ENCODE measurements around the gene MLXIP. TPM values are rescaled to one million over a fixed set of nuclear protein-coding genes. Genes with fewer than 3 reads are reported as not detected.
A peak's percentile ranks its signal among the peaks of the same experiment; 100 is the strongest.

MLXIP gene
- polyA plus RNA-seq, 4 donors, result 8.5 to 55.0 (median 30.5) TPM

DNA sequence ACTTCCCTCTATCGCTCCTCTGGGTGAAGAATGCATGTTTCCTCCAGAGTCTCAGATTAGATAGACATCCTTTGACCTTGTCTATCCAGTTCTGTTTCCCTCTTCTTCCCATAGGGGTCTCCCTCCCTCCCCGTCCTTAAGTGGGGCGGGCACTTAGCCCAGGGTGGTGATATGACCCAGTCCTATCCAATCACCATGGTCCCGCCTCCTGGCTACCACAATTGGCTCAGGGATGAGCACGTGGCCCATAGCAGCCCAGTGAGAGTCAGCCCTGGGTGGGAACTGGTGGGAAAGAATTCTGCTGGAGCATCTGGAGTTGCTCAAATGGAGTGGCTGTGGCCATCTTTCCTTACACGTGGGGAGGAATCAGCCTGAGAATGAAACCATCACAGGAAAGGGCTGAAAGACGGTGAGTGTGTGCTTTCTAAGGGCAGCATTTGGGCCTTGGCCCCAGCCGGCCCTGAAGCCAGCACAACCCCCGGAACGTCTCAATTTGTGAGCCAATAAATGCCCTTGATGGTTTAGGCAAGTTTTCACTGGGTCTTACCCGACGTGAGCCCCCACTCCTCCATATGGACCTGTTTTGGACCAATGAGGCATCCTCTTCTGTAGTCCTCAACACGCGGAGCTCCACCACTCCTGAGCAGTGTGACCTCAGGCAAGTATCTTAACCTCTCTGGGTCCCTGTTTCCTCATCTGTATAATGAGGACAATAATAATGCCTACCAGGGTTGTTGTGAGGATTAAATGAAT lies 14.4 kb upstream of the MLXIP start:
- FAIRE-seq, result no peak
- peak; percentile 68 to 91 for DNase-seq
- WGBS, 3 donors, result 54 to 69% (median 61%) methylated on average over 14 of the region's 14 CpGs
- Histone ChIP-seq H3K27ac (ENCODE audit: low read depth in 1 of 3, low read length in 2 of 3) (peak overlapping the region; percentile 6 to 95 (median 82)), H3K36me3 (ENCODE audit: control insufficient read depth in 3 of 3, insufficient read depth in 2 of 3, low read depth in 1 of 3, low read length in 3 of 3) (peaks cover 0 to 30% (median 0%) of the 10 kb centered on the region in 3 donors), H3K4me1 (ENCODE audit: control insufficient read depth in 3 of 3, insufficient read depth in 2 of 3, low read depth in 1 of 3, low read length in 2 of 3) (peaks cover 0 to 40% (median 17%) of the 10 kb centered on the region in 3 donors), H3K9me3 (ENCODE audit: control insufficient read depth in 2 of 2, insufficient read depth in 1 of 2, low read depth in 1 of 2, low read length in 1 of 2) (no peaks in the 10 kb centered on the region), H3K4me3 (ENCODE audit: low read depth in 1 of 3, low read length in 3 of 3) (no peak overlapping the region), H3K27me3 (ENCODE audit: control insufficient read depth in 3 of 3, insufficient read depth in 3 of 3, low read length in 3 of 3) (no peaks in the 10 kb centered on the region)

DNA sequence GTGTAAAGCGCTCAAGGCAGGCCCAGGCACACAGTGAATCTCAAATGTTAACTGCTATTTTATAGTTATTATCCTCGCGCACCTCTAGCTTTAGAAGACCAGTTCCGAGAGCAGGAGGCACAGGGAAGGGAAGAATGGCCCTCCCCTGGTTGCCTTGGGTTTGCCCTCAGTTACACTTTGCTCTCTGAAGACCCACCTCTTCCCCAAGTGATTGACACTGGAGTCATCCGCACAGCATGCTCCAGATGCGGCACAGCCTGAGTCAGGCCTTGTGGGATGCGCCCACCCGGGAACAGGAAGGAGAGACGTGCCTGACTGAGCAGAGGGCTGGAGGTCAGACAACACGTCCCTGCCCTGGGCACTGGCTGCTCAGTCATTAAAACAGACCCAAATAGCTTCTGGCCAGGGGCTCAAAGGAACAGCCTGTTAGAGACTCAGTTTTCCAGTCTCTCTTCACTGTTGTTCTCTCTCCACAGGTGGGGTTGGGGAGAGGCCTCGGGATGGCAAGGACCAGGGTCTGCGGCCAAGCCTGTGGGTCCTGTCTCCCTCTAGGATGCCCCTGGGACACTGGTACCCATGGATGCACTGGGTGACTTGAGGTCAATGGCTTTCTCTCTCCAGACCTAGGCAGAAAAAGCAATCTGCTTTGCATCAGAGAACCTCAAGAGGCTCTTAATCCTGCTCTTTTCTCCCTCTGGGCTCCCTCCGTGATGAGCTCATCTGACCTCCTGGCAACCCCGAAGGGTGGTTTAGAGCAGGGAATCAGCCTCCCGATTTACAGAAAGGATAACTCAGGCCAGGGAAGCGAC lies 13.6 kb upstream of the MLXIP start:
- peaks cover 0 to 24% (median 0%) of the 10 kb centered on the region in 3 donors for H3K36me3 ChIP-seq (ENCODE audit: control insufficient read depth in 3 of 3, insufficient read depth in 2 of 3, low read depth in 1 of 3, low read length in 3 of 3)
- no peaks in the 10 kb centered on the region for H3K27me3 ChIP-seq (ENCODE audit: control insufficient read depth in 3 of 3, insufficient read depth in 3 of 3, low read length in 3 of 3)
- FAIRE-seq (no peak), DNase-seq (peak in 1 of 2 donors; percentile 26)
- 72 to 86% (median 84%) methylated on average over 16 of the region's 16 CpGs for WGBS, 3 donors
- no peak overlapping the region for H3K4me3 ChIP-seq (ENCODE audit: low read depth in 1 of 3, low read length in 3 of 3)
- H3K9me3 ChIP-seq (ENCODE audit: control insufficient read depth in 2 of 2, insufficient read depth in 1 of 2, low read depth in 1 of 2, low read length in 1 of 2), result no peaks in the 10 kb centered on the region
- H3K4me1 ChIP-seq (ENCODE audit: control insufficient read depth in 3 of 3, insufficient read depth in 2 of 3, low read depth in 1 of 3, low read length in 2 of 3), result peaks cover 0 to 40% (median 17%) of the 10 kb centered on the region in 3 donors
- peak overlapping the region in 2 of 3 donors; percentile 82 to 95 for H3K27ac ChIP-seq (ENCODE audit: low read depth in 1 of 3, low read length in 2 of 3)

DNA sequence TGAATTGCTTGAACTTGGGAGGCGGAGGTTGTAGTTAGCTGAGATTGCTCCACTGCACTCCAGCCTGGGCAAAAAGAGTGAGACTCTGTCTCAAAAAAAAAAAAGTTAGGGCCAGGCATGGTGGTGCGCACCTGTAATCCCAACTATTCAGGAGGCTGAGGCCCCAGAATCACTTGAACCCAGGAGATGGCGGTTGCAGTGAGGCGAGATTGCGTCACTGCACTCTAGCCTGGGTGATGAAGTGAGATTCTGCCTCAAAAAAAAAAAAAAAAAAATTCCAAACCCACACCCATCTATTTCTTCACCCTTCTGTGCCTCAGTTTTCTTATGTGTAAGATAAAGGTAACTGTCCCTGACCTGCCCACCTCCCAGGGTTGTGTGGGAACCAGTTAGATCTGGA lies 11.0 kb upstream of the MLXIP start:
- H3K4me3 ChIP-seq (ENCODE audit: low read depth in 1 of 3, low read length in 3 of 3), result no peak overlapping the region
- H3K27me3 ChIP-seq (ENCODE audit: control insufficient read depth in 3 of 3, insufficient read depth in 3 of 3, low read length in 3 of 3), result no peaks in the 10 kb centered on the region
- H3K27ac ChIP-seq (ENCODE audit: low read depth in 1 of 3, low read length in 2 of 3), result peak overlapping the region in 2 of 3 donors; percentile 20 to 64
- 95 to 96% (median 95%) methylated on average over 5 of the region's 5 CpGs for WGBS, 3 donors
- no peaks in the 10 kb centered on the region for H3K9me3 ChIP-seq (ENCODE audit: control insufficient read depth in 2 of 2, insufficient read depth in 1 of 2, low read depth in 1 of 2, low read length in 1 of 2)
- peaks cover 0 to 9% (median 0%) of the 10 kb centered on the region in 3 donors for H3K36me3 ChIP-seq (ENCODE audit: control insufficient read depth in 3 of 3, insufficient read depth in 2 of 3, low read depth in 1 of 3, low read length in 3 of 3)
- peaks cover 0 to 30% (median 12%) of the 10 kb centered on the region in 3 donors for H3K4me1 ChIP-seq (ENCODE audit: control insufficient read depth in 3 of 3, insufficient read depth in 2 of 3, low read depth in 1 of 3, low read length in 2 of 3)
- FAIRE-seq, result no peak
- no peak for DNase-seq

DNA sequence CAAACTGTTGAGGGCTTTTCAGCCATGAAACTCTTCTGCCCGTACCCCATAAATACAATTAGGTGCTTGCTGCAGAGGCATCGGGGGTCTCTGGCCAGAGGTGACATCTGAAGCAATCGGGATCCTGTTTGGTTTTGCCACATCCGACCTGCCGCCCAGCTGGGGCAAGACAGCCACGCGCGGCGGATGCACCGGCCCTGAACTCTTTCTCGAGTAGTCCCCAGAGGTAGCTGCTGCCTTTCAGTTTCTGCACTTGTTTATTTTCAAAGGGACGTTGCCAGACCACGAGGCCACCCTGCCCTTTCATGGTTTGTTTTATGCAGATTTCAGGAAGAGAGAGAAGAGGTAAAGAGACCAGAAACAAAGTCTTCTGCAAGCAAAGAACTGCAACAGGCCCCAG lies 10.6 kb upstream of the MLXIP start:
- no peak for DNase-seq
- WGBS, 3 donors, result 30 to 62% (median 31%) methylated on average over 13 of the region's 13 CpGs

DNA sequence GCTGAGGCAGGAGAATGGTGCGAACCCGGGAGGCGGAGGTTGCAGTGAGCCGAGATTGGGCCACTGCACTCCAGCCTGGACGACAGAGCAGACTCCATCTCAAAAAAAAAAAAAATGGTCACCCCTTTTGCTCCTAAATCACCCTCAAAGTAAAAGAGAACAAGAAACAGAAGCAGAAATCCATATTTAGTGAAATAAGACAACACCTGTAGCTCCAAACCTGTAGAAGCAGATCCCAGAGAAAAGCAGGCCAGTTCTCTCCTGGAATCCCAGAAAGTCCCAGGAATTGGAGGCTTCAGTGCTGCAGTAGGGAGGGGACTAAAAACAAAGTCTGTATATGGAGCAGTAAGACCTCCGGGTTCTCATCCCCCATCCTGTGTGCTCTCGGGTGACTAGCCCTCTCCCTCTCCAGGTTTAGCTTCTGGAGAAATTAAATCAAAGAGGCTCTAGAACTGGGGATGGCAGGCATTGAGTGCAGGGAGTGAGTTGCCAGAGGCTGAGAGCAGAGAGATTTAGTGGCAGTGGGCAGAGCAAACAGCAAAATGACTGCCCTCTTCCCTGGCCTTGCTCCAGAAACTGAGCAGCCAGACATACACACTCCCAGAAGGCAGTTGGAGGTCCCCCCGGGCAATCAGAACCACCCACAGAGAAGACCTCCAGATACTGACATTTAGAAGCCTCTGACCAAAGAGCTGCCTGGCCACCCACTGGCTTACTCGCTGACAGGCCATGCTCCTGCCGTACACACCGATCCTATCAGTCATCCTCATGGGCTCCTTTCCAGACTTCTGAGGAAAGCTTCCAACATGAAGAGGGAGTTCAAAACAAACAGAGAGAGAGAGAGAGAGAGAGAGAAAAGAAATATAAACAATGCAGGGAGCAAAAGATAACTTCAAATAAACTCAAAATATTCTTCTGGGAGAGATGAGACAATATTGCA lies 6.3 kb upstream of the MLXIP start:
- DNase-seq (no peak), FAIRE-seq (no peak)
- Histone ChIP-seq H3K9me3 (ENCODE audit: control insufficient read depth in 2 of 2, insufficient read depth in 1 of 2, low read depth in 1 of 2, low read length in 1 of 2) (no peaks in the 10 kb centered on the region), H3K4me1 (ENCODE audit: control insufficient read depth in 3 of 3, insufficient read depth in 2 of 3, low read depth in 1 of 3, low read length in 2 of 3) (peaks cover 0 to 10% (median 0%) of the 10 kb centered on the region in 3 donors), H3K4me3 (ENCODE audit: low read depth in 1 of 3, low read length in 3 of 3) (no peak overlapping the region), H3K27ac (ENCODE audit: low read depth in 1 of 3, low read length in 2 of 3) (peak overlapping the region in 2 of 3 donors; percentile 38 to 68), H3K27me3 (ENCODE audit: control insufficient read depth in 3 of 3, insufficient read depth in 3 of 3, low read length in 3 of 3) (no peaks in the 10 kb centered on the region), H3K36me3 (ENCODE audit: control insufficient read depth in 3 of 3, insufficient read depth in 2 of 3, low read depth in 1 of 3, low read length in 3 of 3) (peaks cover 0 to 9% (median 0%) of the 10 kb centered on the region in 3 donors)
- WGBS, 3 donors, result 59 to 61% (median 60%) methylated on average over 11 of the region's 11 CpGs

More for the DNA sequence above, 10.6 kb upstream of the MLXIP start:
- Histone ChIP-seq H3K27me3 (ENCODE audit: control insufficient read depth in 3 of 3, insufficient read depth in 3 of 3, low read length in 3 of 3) (no peaks in the 10 kb centered on the region), H3K4me3 (ENCODE audit: low read depth in 1 of 3, low read length in 3 of 3) (no peak overlapping the region), H3K36me3 (ENCODE audit: control insufficient read depth in 3 of 3, insufficient read depth in 2 of 3, low read depth in 1 of 3, low read length in 3 of 3) (peaks cover 0 to 9% (median 0%) of the 10 kb centered on the region in 3 donors), H3K27ac (ENCODE audit: low read depth in 1 of 3, low read length in 2 of 3) (peak overlapping the region in 2 of 3 donors; percentile 20 to 64), H3K9me3 (ENCODE audit: control insufficient read depth in 2 of 2, insufficient read depth in 1 of 2, low read depth in 1 of 2, low read length in 1 of 2) (no peaks in the 10 kb centered on the region), H3K4me1 (ENCODE audit: control insufficient read depth in 3 of 3, insufficient read depth in 2 of 3, low read depth in 1 of 3, low read length in 2 of 3) (peaks cover 0 to 26% (median 8%) of the 10 kb centered on the region in 3 donors)
- no peak for FAIRE-seq

DNA sequence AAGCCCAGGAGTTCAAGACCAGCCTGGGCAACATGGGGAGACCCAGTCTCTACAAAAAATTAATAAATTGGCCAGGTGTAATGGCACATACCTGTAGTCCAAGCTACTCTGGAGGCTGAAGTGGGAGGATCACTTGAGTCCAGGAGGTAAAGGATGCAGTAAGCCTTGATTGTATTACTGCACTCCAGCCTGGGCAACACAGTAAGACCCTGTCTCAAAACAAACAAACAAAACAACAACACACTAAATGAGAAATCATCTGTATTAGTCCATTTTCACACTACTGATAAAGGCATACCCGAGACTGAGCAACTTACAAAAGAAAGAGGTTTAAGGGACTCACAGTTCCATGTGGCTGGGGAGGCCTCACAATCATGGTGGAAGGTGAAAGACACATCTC lies 4.7 kb upstream of the MLXIP start:
- H3K27ac ChIP-seq (ENCODE audit: low read depth in 1 of 3, low read length in 2 of 3), result no peak overlapping the region
- no peaks in the 10 kb centered on the region for H3K27me3 ChIP-seq (ENCODE audit: control insufficient read depth in 3 of 3, insufficient read depth in 3 of 3, low read length in 3 of 3)
- FAIRE-seq (no peak), DNase-seq (no peak)
- no peak overlapping the region for H3K4me3 ChIP-seq (ENCODE audit: low read depth in 1 of 3, low read length in 3 of 3)
- WGBS, 3 donors, result 91 to 96% (median 95%) methylated on average over 1 of the region's 1 CpG
- H3K9me3 ChIP-seq (ENCODE audit: control insufficient read depth in 2 of 2, insufficient read depth in 1 of 2, low read depth in 1 of 2, low read length in 1 of 2), result no peaks in the 10 kb centered on the region
- peaks cover 0 to 3% (median 0%) of the 10 kb centered on the region in 3 donors for H3K36me3 ChIP-seq (ENCODE audit: control insufficient read depth in 3 of 3, insufficient read depth in 2 of 3, low read depth in 1 of 3, low read length in 3 of 3)
- H3K4me1 ChIP-seq (ENCODE audit: control insufficient read depth in 3 of 3, insufficient read depth in 2 of 3, low read depth in 1 of 3, low read length in 2 of 3), result peaks cover 0 to 15% (median 0%) of the 10 kb centered on the region in 3 donors

DNA sequence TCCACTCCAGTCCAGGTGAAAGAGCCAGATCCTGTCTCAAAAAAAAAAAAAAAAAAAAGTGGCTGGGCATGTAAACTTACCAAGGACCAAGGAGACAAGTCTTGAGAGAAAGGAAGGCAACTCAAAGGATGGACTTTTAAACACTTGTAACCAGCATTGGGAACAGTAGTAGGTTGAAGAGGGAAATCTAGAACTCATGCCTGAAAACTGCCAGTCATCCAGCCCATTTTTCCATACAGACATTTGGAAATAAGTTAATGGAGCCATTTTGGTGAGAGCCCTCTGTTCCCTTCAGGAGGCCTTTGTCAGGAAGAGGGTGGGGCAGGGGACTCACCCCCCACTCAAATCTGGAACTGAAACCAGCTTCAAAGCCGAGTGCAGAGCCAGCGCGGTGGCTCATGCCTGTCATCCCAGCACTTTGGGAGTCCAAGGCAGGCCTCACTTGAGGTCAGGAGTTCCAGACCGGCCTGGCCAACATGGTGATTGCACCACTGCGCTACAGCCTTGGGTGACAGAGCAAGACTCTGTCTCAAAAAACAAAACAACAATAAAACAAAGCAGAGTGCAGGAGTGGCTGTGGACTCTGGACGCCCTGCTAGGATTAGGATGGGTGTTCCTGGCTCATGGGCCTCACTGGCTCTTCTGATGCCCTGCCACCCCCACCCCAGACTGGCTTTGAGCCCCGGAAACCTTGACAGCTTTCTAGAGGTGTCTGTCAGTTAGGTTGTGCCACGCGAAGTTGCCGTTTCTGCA lies 1.6 kb upstream of the MLXIP start:
- H3K36me3 ChIP-seq (ENCODE audit: control insufficient read depth in 3 of 3, insufficient read depth in 2 of 3, low read depth in 1 of 3, low read length in 3 of 3), result peaks cover 0 to 6% (median 0%) of the 10 kb centered on the region in 3 donors
- H3K9me3 ChIP-seq (ENCODE audit: control insufficient read depth in 2 of 2, insufficient read depth in 1 of 2, low read depth in 1 of 2, low read length in 1 of 2), result no peaks in the 10 kb centered on the region
- H3K4me3 ChIP-seq (ENCODE audit: low read depth in 1 of 3, low read length in 3 of 3), result no peak overlapping the region
- peak; percentile 53 to 76 for DNase-seq
- 31 to 63% (median 40%) methylated on average over 10 of the region's 10 CpGs for WGBS, 3 donors
- FAIRE-seq, result no peak
- no peaks in the 10 kb centered on the region for H3K27me3 ChIP-seq (ENCODE audit: control insufficient read depth in 3 of 3, insufficient read depth in 3 of 3, low read length in 3 of 3)
- peak overlapping the region in 1 of 3 donors; percentile 47 for H3K27ac ChIP-seq (ENCODE audit: low read depth in 1 of 3, low read length in 2 of 3)
- H3K4me1 ChIP-seq (ENCODE audit: control insufficient read depth in 3 of 3, insufficient read depth in 2 of 3, low read depth in 1 of 3, low read length in 2 of 3), result peaks cover 0 to 25% (median 3%) of the 10 kb centered on the region in 3 donors
